GM06990 (cell line): ENCODE results near the gene LAG3.
"Not testable (repeated sequence)": the region's sequence is repeated elsewhere in the genome, so short reads cannot be mapped to it uniquely, and the experiment has no call there.

Source experiments
- DNase-seq: peaks from one replicate; pipeline ENCODE4 v3.0.0-alpha.2; 2011; ENCODE audit not compliant: insufficient read length; ENCODE audit errors: extremely low read depth
- H3K27me3 ChIP-seq: replicated peaks from 2 replicates; pipeline ENCODE4 v1.6.0; 2011; ENCODE audit warnings: low read length; ENCODE audit not compliant: control insufficient read depth, insufficient read depth
- H3K36me3 ChIP-seq: 2 replicates; pipeline ENCODE4 v1.5.1; 2011; ENCODE audit warnings: low read length; ENCODE audit not compliant: control insufficient read depth, insufficient read depth
- H3K4me3 ChIP-seq: replicated peaks from 2 replicates; pipeline ENCODE4 v1.5.1; 2011; ENCODE audit warnings: low read depth, mild to moderate bottlenecking, control low read depth, low read length
- TF ChIP-seq, protein P1 (sequence below): IDR thresholded peaks from 2 replicates; pipeline ENCODE4 v1.5.1; 2011; ENCODE audit warnings: low read length, control low read depth, mild to moderate bottlenecking, inconsistent platforms; ENCODE audit not compliant: insufficient read depth, poor library complexity, severe bottlenecking

LAG3 gene

DNA sequence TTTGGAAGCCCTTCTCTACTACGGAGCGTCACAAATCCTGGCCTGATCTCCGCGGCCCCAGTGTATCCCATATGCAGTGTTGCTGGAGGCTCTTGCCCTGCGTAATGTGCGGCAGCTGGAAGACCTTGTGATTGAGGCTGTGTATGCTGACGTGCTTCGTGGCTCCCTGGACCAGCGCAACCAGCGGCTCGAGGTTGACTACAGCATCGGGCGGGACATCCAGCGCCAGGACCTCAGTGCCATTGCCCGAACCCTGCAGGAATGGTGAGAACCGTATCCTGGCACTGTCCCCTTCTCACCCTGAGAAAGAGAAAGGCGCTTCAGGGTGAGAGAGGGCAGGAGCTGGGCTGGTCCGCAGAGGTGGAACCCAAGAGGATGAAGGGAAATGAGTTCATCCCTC lies 43.1 kb upstream of the LAG3 start:
- Histone ChIP-seq H3K36me3 (peaks cover 14% of the 10 kb centered on the region), H3K4me3 (no peak overlapping the region), H3K27me3 (no peaks in the 10 kb centered on the region)
- TF ChIP-seq, protein P1, sequence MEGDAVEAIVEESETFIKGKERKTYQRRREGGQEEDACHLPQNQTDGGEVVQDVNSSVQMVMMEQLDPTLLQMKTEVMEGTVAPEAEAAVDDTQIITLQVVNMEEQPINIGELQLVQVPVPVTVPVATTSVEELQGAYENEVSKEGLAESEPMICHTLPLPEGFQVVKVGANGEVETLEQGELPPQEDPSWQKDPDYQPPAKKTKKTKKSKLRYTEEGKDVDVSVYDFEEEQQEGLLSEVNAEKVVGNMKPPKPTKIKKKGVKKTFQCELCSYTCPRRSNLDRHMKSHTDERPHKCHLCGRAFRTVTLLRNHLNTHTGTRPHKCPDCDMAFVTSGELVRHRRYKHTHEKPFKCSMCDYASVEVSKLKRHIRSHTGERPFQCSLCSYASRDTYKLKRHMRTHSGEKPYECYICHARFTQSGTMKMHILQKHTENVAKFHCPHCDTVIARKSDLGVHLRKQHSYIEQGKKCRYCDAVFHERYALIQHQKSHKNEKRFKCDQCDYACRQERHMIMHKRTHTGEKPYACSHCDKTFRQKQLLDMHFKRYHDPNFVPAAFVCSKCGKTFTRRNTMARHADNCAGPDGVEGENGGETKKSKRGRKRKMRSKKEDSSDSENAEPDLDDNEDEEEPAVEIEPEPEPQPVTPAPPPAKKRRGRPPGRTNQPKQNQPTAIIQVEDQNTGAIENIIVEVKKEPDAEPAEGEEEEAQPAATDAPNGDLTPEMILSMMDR, result no peak
- no peak for DNase-seq

DNA sequence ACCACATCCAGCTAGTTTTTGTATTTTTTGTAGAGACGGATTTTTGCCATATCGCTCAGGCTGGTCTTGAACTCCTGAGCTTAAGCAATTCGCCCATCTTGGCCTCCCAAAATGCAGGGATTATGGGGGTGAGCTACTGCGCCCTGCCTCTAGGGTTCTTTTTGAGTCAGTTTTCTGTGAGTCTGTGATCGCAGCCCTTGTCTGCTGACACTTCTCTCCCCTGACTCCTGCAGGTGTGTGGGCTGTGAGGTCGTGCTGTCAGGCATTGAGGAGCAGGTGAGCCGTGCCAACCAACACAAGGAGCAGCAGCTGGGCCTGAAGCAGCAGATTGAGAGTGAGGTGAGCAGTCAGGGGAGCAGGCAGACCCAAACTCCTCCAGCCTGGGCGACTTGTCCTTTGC lies 42.2 kb upstream of the LAG3 start:
- Histone ChIP-seq H3K4me3 (no peak overlapping the region), H3K36me3 (peaks cover 14% of the 10 kb centered on the region), H3K27me3 (no peaks in the 10 kb centered on the region)
- TF ChIP-seq, protein P1, result no peak
- DNase-seq, result no peak

DNA sequence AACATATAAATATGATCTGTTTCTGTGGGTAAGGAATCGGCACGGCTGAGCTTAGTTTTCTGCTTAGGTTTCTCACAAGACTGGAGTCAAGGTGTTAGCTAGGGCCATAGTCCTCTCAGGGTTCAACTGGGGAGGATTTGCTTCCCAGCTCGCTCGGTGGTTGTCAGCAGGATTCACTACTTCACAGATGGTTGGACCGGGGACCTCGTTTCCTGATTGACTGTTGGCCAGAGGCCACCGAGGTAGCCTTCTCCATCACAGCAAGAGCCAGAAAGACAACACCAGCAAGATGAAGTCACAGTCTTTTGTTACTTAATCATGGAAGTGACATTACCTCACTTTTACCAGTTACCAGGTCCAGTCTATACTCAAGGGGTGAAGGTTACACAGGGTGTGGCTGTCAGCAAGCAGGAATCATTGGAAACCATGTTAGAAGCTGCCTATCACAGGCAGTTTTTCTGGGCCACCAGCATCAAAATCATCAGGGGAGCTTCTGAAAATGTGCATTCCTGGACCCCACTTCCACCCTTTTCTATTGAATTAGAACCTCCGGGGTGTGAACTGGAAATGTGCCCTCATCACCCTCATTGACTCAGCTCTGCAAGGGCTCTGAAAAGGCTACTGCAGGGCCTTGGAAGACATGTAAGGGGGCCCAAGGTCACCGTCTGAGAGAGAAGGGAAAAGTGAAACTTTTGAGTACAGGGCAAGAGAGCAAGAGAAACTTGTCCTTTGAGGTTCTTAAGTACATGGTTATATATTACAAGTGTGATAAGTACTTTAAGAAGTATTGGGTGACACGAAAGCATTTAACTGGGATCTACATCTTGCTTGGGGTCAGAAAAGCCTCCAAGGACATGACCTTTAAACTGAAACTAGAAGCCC lies 37.6 kb upstream of the LAG3 start:
- no peak for DNase-seq
- H3K4me3 ChIP-seq, result no peak overlapping the region
- TF ChIP-seq, protein P1, result no peak

DNA sequence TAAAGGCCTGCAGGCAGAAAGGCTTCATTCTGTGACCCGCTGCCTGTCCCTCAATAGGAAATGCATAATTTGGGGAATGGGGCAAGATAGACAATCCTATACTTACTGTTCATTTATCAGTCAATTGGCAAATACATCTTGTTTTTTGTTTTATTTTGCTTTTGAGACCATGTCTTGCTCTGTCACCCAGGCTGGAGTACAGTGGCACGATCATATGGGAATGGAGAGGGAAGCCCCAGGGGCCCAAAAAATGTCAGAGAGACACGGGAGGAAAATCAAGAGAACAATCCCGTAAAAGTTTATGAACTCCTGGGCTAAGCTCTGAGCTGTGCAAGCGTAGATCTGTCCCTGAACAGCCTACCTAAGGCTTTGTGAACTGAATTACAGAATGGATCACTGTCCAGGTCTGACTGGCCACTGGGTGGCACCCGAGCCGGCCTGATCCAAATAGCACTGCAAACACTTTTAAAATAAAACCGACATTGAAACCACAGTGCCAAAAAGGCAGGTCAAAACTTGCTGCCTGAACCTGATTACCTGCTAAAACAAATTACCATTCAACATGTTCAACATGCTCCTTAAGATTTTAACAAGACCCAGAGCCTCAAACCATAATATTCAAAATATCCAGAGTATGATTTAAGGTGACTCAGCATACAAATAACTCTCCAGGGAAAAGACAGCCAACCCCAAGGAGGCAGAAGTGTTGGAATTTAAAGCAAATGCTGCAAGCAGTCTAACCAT lies 36.7 kb upstream of the LAG3 start:
- Histone ChIP-seq H3K27me3 (no peaks in the 10 kb centered on the region), H3K36me3 (peaks cover 4% of the 10 kb centered on the region), H3K4me3 (no peak overlapping the region)
- TF ChIP-seq, protein P1, result peak; percentile 71
- no peak for DNase-seq

More for the DNA sequence above, 37.6 kb upstream of the LAG3 start:
- Histone ChIP-seq H3K36me3 (peaks cover 9% of the 10 kb centered on the region), H3K27me3 (no peaks in the 10 kb centered on the region)

DNA sequence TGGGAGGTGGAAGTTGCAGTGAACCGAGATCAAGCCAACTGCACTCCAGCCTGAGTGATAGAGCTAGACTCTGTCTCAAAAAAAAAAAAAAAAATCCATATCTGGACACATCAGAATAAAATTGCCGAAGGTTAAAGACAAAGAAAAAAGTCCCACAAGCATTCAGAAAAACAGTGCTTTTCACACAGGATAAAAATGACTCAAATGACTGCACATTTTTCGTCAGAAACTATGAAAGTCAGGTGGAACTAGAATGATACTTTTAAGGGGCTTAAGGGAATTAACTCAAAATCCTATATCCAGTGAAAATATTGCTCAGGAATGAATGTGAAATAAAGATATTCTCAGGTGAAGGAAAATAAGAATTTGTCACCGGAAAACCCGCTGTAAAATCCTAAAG lies 35.6 kb upstream of the LAG3 start:
- Histone ChIP-seq H3K27me3 (no peaks in the 10 kb centered on the region), H3K36me3 (no peaks in the 10 kb centered on the region; the same call in 1 of the 2 replicates), H3K4me3 (no peak overlapping the region)
- TF ChIP-seq, protein P1, result no peak
- no peak for DNase-seq

DNA sequence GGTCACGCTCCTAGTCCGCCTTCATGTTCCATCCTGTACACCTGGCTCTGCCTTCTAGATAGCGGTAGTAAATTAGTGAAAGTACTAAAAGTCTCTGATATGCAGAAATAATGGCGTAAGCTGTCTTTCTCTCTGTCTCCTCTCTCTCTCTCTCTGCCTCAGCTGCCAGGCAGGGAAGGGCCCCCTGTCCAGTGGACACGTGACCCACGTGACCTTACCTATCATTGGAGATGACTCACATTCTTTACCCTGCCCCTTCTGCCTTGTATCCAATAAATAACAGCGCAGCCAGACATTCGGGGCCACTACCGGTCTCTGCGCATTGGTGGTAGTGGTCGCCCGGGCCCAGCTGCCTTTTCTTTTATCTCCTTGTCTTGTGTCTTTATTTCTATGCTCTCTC lies 30.2 kb upstream of the LAG3 start:
- not testable (repeated sequence) for H3K27me3 ChIP-seq, H3K4me3 ChIP-seq, DNase-seq, H3K36me3 ChIP-seq
